ENCODE measurements around the gene STT3B.

DNA sequence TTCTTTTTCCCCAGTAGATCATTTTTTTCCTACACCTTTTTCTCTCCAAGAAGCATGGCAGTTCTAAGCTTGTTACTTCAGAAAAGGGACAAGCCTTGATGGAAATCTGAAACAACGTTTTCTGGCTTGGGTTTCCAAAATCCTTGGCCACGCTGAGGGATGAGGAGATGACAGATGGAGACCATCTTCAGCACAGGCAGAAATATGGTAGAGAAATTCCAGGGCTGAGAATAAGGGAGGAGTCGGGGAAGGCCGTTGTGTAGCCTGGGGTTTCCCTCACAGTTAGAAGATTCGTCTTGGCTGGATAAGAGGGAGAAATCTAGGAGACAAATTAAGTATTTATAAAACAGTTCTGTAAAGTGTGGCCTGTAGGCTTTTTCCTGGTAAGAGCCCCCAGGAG, 33.9 kb upstream of the STT3B start:
- TF ChIP-seq, protein P1, sequence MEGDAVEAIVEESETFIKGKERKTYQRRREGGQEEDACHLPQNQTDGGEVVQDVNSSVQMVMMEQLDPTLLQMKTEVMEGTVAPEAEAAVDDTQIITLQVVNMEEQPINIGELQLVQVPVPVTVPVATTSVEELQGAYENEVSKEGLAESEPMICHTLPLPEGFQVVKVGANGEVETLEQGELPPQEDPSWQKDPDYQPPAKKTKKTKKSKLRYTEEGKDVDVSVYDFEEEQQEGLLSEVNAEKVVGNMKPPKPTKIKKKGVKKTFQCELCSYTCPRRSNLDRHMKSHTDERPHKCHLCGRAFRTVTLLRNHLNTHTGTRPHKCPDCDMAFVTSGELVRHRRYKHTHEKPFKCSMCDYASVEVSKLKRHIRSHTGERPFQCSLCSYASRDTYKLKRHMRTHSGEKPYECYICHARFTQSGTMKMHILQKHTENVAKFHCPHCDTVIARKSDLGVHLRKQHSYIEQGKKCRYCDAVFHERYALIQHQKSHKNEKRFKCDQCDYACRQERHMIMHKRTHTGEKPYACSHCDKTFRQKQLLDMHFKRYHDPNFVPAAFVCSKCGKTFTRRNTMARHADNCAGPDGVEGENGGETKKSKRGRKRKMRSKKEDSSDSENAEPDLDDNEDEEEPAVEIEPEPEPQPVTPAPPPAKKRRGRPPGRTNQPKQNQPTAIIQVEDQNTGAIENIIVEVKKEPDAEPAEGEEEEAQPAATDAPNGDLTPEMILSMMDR (IDR thresholded peaks at IDR 0.05), result no peak
- TF ChIP-seq EP300 (IDR thresholded peaks at IDR 0.05) (no peak), POLR2AphosphoS5 (IDR thresholded peaks at IDR 0.05) (no peak)

Data from suprapubic skin (tissue), 4 donors.